ENCODE results near the gene FBXL17.

Gene FBXL17

GRCh38 chr5:107969847-107970246 lies 412.1 kb downstream of the FBXL17 start:
- Histone ChIP-seq H3F3A (ENCODE audit: insufficient read depth) (no peaks in the 10 kb centered on the region), H3K79me2 (ENCODE audit: insufficient read depth, low read length) (no peaks in the 10 kb centered on the region), H3K9ac (ENCODE audit: low read length) (no peak overlapping the region), H3K4me2 (ENCODE audit: low read depth, low read length, poor library complexity, severe bottlenecking) (no peak overlapping the region), H4K20me1 (ENCODE audit: low read depth, low read length) (no peaks in the 10 kb centered on the region), H3K9me2 (replicated peaks; ENCODE audit: insufficient read depth, low read length) (no peaks in the 10 kb centered on the region), H3K36me3 (ENCODE audit: low read length) (no peaks in the 10 kb centered on the region), H3K27ac (ENCODE audit: low read depth, low read length) (no peak overlapping the region), H3K27me3 (ENCODE audit: low read length) (no peaks in the 10 kb centered on the region), H2AFZ (ENCODE audit: low read depth, low read length, severe bottlenecking) (no peak overlapping the region), H3K9me3 (ENCODE audit: insufficient read depth, low read length) (no peaks in the 10 kb centered on the region), H3K4me3 (ENCODE audit: insufficient read depth, low read length, poor library complexity, severe bottlenecking) (no peak overlapping the region)
- no peak for TF ChIP-seq CTCF (IDR thresholded peaks at IDR 0.05; ENCODE audit: insufficient read depth, low read length, poor library complexity, severe bottlenecking)
- TF ChIP-seq EZH2phosphoT487 (conservative IDR thresholded peaks at IDR 0.05; ENCODE audit: low read length): no peak

GRCh38 chr5:107968998-107969397 lies 412.9 kb downstream of the FBXL17 start:
- H3K9ac ChIP-seq (ENCODE audit: low read length): no peak overlapping the region
- no peaks in the 10 kb centered on the region for H4K20me1 ChIP-seq (ENCODE audit: low read depth, low read length)
- H3F3A ChIP-seq (ENCODE audit: insufficient read depth): no peaks in the 10 kb centered on the region
- H3K27me3 ChIP-seq (ENCODE audit: low read length): no peaks in the 10 kb centered on the region
- H3K79me2 ChIP-seq (ENCODE audit: insufficient read depth, low read length): no peaks in the 10 kb centered on the region
- no peak overlapping the region for H2AFZ ChIP-seq (ENCODE audit: low read depth, low read length, severe bottlenecking)
- no peak overlapping the region for H3K4me2 ChIP-seq (ENCODE audit: low read depth, low read length, poor library complexity, severe bottlenecking)
- no peak overlapping the region for H3K27ac ChIP-seq (ENCODE audit: low read depth, low read length)
- H3K36me3 ChIP-seq (ENCODE audit: low read length): no peaks in the 10 kb centered on the region
- TF ChIP-seq CTCF (IDR thresholded peaks at IDR 0.05; ENCODE audit: insufficient read depth, low read length, poor library complexity, severe bottlenecking) (no peak), EZH2phosphoT487 (conservative IDR thresholded peaks at IDR 0.05; ENCODE audit: low read length) (no peak)
- no peak overlapping the region for H3K4me3 ChIP-seq (ENCODE audit: insufficient read depth, low read length, poor library complexity, severe bottlenecking)
- no peaks in the 10 kb centered on the region for H3K9me2 ChIP-seq (replicated peaks; ENCODE audit: insufficient read depth, low read length)
- H3K9me3 ChIP-seq (ENCODE audit: insufficient read depth, low read length): no peaks in the 10 kb centered on the region

GRCh38 chr5:107968406-107968843 lies 413.5 kb downstream of the FBXL17 start:
- H3K4me3 ChIP-seq (ENCODE audit: insufficient read depth, low read length, poor library complexity, severe bottlenecking): no peak overlapping the region
- no peaks in the 10 kb centered on the region for H3K9me3 ChIP-seq (ENCODE audit: insufficient read depth, low read length)
- no peaks in the 10 kb centered on the region for H3K27me3 ChIP-seq (ENCODE audit: low read length)
- no peak overlapping the region for H3K27ac ChIP-seq (ENCODE audit: low read depth, low read length)
- H4K20me1 ChIP-seq (ENCODE audit: low read depth, low read length): no peaks in the 10 kb centered on the region
- H3K79me2 ChIP-seq (ENCODE audit: insufficient read depth, low read length): no peaks in the 10 kb centered on the region
- no peaks in the 10 kb centered on the region for H3F3A ChIP-seq (ENCODE audit: insufficient read depth)
- TF ChIP-seq CTCF (IDR thresholded peaks at IDR 0.05; ENCODE audit: insufficient read depth, low read length, poor library complexity, severe bottlenecking) (no peak), EZH2phosphoT487 (conservative IDR thresholded peaks at IDR 0.05; ENCODE audit: low read length) (no peak)
- H3K9me2 ChIP-seq (replicated peaks; ENCODE audit: insufficient read depth, low read length): no peaks in the 10 kb centered on the region
- H2AFZ ChIP-seq (ENCODE audit: low read depth, low read length, severe bottlenecking): no peak overlapping the region
- H3K4me2 ChIP-seq (ENCODE audit: low read depth, low read length, poor library complexity, severe bottlenecking): no peak overlapping the region
- no peaks in the 10 kb centered on the region for H3K36me3 ChIP-seq (ENCODE audit: low read length)
- no peak overlapping the region for H3K9ac ChIP-seq (ENCODE audit: low read length)

Data from SU-DHL-6 (cell line).